ENCODE results near the gene CDA. TPM values are rescaled to one million over a fixed set of nuclear protein-coding genes. Genes with fewer than 3 reads are reported as not detected.
A peak's percentile ranks its signal among the peaks of the same experiment; 100 is the strongest.

Gene CDA
- total RNA-seq, 6 donors from 2014 or later, result 2.6 to 9.3 (median 3.0) TPM; not detected in 1

DNA sequence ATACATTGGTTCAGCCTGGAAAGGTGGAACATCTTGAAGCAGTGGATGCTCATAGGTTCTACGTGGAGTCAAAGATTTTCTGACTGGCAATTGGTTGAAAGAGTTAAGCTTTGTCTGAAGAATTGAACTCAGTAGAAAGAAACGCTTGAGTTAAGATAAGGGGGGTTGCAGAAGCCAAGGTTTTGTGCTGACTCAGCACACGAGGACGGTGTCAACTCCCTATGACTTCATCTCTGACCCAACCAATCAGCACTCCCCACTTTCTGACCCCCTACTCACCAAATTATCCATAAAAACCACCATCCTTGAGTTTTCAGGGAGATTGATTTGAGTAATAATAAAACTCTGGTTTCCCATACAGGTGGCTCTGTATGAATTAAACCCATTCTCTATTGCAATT, 41.8 kb downstream of the CDA start:
- 34 to 48% methylated on average over 4 of the region's 4 CpGs for WGBS, 2 donors
- TF ChIP-seq, protein P1, sequence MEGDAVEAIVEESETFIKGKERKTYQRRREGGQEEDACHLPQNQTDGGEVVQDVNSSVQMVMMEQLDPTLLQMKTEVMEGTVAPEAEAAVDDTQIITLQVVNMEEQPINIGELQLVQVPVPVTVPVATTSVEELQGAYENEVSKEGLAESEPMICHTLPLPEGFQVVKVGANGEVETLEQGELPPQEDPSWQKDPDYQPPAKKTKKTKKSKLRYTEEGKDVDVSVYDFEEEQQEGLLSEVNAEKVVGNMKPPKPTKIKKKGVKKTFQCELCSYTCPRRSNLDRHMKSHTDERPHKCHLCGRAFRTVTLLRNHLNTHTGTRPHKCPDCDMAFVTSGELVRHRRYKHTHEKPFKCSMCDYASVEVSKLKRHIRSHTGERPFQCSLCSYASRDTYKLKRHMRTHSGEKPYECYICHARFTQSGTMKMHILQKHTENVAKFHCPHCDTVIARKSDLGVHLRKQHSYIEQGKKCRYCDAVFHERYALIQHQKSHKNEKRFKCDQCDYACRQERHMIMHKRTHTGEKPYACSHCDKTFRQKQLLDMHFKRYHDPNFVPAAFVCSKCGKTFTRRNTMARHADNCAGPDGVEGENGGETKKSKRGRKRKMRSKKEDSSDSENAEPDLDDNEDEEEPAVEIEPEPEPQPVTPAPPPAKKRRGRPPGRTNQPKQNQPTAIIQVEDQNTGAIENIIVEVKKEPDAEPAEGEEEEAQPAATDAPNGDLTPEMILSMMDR (IDR thresholded peaks at IDR 0.05), result no peak
- TF ChIP-seq POLR2A (IDR thresholded peaks at IDR 0.05) (no peak), EP300 (IDR thresholded peaks at IDR 0.05) (no peak), POLR2AphosphoS5 (IDR thresholded peaks at IDR 0.05) (no peak)

DNA sequence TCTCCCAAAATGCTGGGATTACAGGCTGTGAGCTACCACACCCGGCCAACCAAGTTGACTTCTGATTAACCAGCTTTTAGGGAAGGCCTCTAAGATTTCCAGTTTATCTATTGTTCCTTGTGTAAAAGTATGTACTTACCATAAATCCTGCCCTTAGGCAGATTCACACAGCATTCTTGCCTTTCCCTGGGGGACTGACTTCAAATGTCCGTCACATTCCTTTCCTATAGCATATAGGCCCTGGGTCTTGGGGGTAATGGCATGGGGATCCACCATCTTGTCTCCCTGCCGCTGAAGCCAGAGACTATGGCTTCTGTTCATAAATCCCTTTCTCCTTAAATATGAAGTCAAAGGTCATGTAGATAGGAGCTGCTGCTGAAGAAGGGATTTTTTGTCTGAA, 43.5 kb downstream of the CDA start:
- TF ChIP-seq, protein P1 (IDR thresholded peaks at IDR 0.05), result no peak
- no peak for TF ChIP-seq POLR2AphosphoS5 (IDR thresholded peaks at IDR 0.05)
- TF ChIP-seq EP300 (IDR thresholded peaks at IDR 0.05), result no peak
- TF ChIP-seq POLR2A (IDR thresholded peaks at IDR 0.05), result no peak
- H3K27me3 ChIP-seq, result no peaks in the 10 kb centered on the region
- no peak overlapping the region for H3K27ac ChIP-seq
- no peak overlapping the region for H3K4me3 ChIP-seq
- peaks cover 12 to 17% (median 14%) of the 10 kb centered on the region in 4 donors for H3K4me1 ChIP-seq
- ATAC-seq (ENCODE audit: low FRiP score in 2 of 2), result no peak
- H3K9me3 ChIP-seq, result no peaks in the 10 kb centered on the region
- DNase-seq, result no peak
- 93 to 100% methylated on average over 3 of the region's 3 CpGs for WGBS, 2 donors
- H3K36me3 ChIP-seq, result peaks cover 0 to 5% (median 2%) of the 10 kb centered on the region in 4 donors

More for the DNA sequence above, 41.8 kb downstream of the CDA start:
- no peak for DNase-seq
- Histone ChIP-seq H3K4me1 (peaks cover 10 to 17% (median 14%) of the 10 kb centered on the region in 4 donors), H3K27ac (no peak overlapping the region), H3K4me3 (no peak overlapping the region), H3K36me3 (no peaks in the 10 kb centered on the region), H3K9me3 (no peaks in the 10 kb centered on the region), H3K27me3 (no peaks in the 10 kb centered on the region)
- ATAC-seq (ENCODE audit: low FRiP score in 2 of 2), result no peak

DNA sequence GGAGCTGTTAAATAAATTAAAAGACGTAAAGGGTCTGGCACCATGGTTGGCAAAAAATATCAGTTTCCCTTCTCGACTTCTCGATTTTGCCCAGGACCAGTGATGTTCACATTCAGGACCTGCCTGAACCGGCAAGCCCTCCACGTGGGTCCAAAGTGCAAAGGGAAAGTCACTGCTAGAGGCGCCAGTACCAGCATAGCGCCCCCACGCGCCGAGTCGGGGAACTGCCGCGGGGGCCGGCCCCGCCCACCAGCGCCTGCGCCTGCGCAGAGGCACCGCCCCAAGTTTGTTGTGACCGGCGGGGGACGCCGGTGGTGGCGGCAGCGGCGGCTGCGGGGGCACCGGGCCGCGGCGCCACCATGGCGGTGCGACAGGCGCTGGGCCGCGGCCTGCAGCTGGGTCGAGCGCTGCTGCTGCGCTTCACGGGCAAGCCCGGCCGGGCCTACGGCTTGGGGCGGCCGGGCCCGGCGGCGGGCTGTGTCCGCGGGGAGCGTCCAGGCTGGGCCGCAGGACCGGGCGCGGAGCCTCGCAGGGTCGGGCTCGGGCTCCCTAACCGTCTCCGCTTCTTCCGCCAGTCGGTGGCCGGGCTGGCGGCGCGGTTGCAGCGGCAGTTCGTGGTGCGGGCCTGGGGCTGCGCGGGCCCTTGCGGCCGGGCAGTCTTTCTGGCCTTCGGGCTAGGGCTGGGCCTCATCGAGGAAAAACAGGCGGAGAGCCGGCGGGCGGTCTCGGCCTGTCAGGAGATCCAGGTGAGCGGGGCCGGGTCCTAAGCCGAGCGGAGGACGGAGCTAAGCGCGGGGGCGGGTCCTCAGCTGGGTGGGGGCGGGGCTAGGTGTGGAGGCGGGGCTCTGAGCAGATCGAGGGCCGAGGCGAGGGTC, 44.5 kb downstream of the CDA start, which contains the start of gene PINK1:
TSS of gene PINK1 (plus strand) at position 269 of the 875 bp plus-strand sequence. CDS start at position 360, 91 bp downstream.
- H3K4me3 ChIP-seq, result peak within 1 kb of the TSS; percentile 85 to 98 (median 96)
- ATAC-seq (ENCODE audit: low FRiP score in 2 of 2), result peak; percentile 93 to 95
- H3K36me3 ChIP-seq, result peaks cover 7 to 15% (median 12%) of the 10 kb centered on the region in 4 donors
- H3K4me1 ChIP-seq, result peaks cover 12 to 17% (median 14%) of the 10 kb centered on the region in 4 donors
- 1 to 9% methylated on average over 10 to 32 of the region's 93 CpGs for WGBS, 2 donors
- TF ChIP-seq, protein P1 (IDR thresholded peaks at IDR 0.05), result peak; percentile 99 to 100 (median 100)
- TF ChIP-seq POLR2A (IDR thresholded peaks at IDR 0.05), result peak in 3 of 4 donors; percentile 69 to 95 (median 85)
- TF ChIP-seq EP300 (IDR thresholded peaks at IDR 0.05), result no peak
- TF ChIP-seq POLR2AphosphoS5 (IDR thresholded peaks at IDR 0.05), result peak; percentile 45 to 86
- peak within 1 kb of the TSS; percentile 91 to 97 (median 95) for H3K27ac ChIP-seq
- DNase-seq, result peak; percentile 87 to 98
- no peaks in the 10 kb centered on the region for H3K27me3 ChIP-seq
- H3K9me3 ChIP-seq, result no peaks in the 10 kb centered on the region

DNA sequence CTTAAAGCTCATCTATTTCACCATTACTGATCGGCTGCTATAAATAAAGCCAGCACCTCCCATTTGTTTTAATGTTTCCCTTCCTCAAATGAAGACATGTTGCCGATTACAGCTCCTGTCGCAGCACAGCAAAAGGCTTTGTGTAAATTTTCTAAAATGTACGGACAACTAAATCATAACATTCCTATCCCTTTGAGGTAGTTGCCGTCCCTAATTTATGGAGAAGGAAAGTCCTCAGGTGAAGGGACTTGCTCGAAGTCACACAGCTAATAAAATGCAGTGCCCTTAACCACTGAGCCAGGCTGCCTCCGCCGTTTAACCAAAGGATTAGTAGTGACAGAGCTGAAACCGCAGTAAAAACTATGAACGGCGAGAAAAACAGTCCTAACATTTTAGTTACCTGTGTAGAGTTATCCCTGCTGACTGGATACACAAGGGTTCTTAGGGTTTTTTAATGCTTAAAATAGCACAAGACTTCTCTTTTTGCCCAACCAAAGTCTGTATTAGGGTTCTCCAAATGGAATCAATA, 45.2 kb downstream of the CDA start:
- no peaks in the 10 kb centered on the region for H3K27me3 ChIP-seq
- no peak for ATAC-seq (ENCODE audit: low FRiP score in 2 of 2)
- peak overlapping the region; percentile 85 to 98 (median 96) for H3K4me3 ChIP-seq
- H3K4me1 ChIP-seq, result peaks cover 12 to 17% (median 14%) of the 10 kb centered on the region in 4 donors
- WGBS, 2 donors, result 2 to 3% methylated on average over 11 of the region's 11 CpGs
- H3K27ac ChIP-seq, result peak overlapping the region; percentile 91 to 97 (median 95)
- TF ChIP-seq EP300 (IDR thresholded peaks at IDR 0.05) (no peak), POLR2AphosphoS5 (IDR thresholded peaks at IDR 0.05) (no peak), POLR2A (IDR thresholded peaks at IDR 0.05) (no peak)
- TF ChIP-seq, protein P1 (IDR thresholded peaks at IDR 0.05), result no peak
- DNase-seq, result no peak
- H3K9me3 ChIP-seq, result no peaks in the 10 kb centered on the region
- peaks cover 14 to 22% (median 19%) of the 10 kb centered on the region in 4 donors for H3K36me3 ChIP-seq

Data from upper lobe of left lung (tissue), 6 donors.